HG02884 (cell line): ENCODE measurements around the gene TAGAP.
"Not testable (repeated sequence)": the region's sequence is repeated elsewhere in the genome, so short reads cannot be mapped to it uniquely, and the experiment has no call there.

Experiments used
- ATAC-seq: cut with Tn5 transposase; IDR thresholded peaks from one replicate; pipeline ENCODE4 v1.9.1; 2021; ENCODE audit warnings: mild to moderate bottlenecking, moderate library complexity; ENCODE audit not compliant: unreplicated experiment

Gene TAGAP

GRCh38 chr6:159017757-159018559 is 26.8 kb downstream of the TAGAP start:
- ATAC-seq, result peak; percentile 82

- no peak for ATAC-seq
Measured at GRCh38 chr6:159014406-159014805, 30.4 kb downstream of the TAGAP start.

GRCh38 chr6:159013229-159013628 is 31.6 kb downstream of the TAGAP start:
- ATAC-seq, result no peak

GRCh38 chr6:159012201-159012600 is 32.6 kb downstream of the TAGAP start:
- ATAC-seq, result no peak

GRCh38 chr6:159010037-159010612 is 34.7 kb downstream of the TAGAP start:
- ATAC-seq, result not testable (repeated sequence)

GRCh38 chr6:159008656-159009288 is 36.0 kb downstream of the TAGAP start:
- no peak for ATAC-seq

GRCh38 chr6:159007510-159007909 is 37.3 kb downstream of the TAGAP start:
- ATAC-seq, result no peak

GRCh38 chr6:159005436-159005835 is 39.4 kb downstream of the TAGAP start:
- ATAC-seq, result no peak

GRCh38 chr6:159004592-159004991 is 40.2 kb downstream of the TAGAP start:
- no peak for ATAC-seq

- ATAC-seq, result no peak
Measured at GRCh38 chr6:159002432-159003155, 42.2 kb downstream of the TAGAP start.

GRCh38 chr6:158999666-159000403 is 45.0 kb downstream of the TAGAP start, which contains the start of gene RSPH3:
Gene RSPH3 (minus strand): TSS chr6:159000202. CDS start chr6:158999550, 652 bp downstream.
- ATAC-seq, result peak; percentile 85

- peak; percentile 34 for ATAC-seq
Measured at GRCh38 chr6:158999154-158999665, 45.6 kb downstream of the TAGAP start.

GRCh38 chr6:158996856-158997255 is 47.9 kb downstream of the TAGAP start:
- no peak for ATAC-seq

GRCh38 chr6:158993639-158994038 is 51.2 kb downstream of the TAGAP start:
- no peak for ATAC-seq

- no peak for ATAC-seq
Measured at GRCh38 chr6:158991017-158991723, 53.6 kb downstream of the TAGAP start.

- not testable (repeated sequence) for ATAC-seq
Measured at GRCh38 chr6:158989711-158990110, 55.1 kb downstream of the TAGAP start.

- no peak for ATAC-seq
Measured at GRCh38 chr6:158988477-158988876, 56.3 kb downstream of the TAGAP start.

GRCh38 chr6:158987657-158988056 is 57.1 kb downstream of the TAGAP start:
- ATAC-seq, result no peak
